ENCODE results near the gene AGBL4.

DNA sequence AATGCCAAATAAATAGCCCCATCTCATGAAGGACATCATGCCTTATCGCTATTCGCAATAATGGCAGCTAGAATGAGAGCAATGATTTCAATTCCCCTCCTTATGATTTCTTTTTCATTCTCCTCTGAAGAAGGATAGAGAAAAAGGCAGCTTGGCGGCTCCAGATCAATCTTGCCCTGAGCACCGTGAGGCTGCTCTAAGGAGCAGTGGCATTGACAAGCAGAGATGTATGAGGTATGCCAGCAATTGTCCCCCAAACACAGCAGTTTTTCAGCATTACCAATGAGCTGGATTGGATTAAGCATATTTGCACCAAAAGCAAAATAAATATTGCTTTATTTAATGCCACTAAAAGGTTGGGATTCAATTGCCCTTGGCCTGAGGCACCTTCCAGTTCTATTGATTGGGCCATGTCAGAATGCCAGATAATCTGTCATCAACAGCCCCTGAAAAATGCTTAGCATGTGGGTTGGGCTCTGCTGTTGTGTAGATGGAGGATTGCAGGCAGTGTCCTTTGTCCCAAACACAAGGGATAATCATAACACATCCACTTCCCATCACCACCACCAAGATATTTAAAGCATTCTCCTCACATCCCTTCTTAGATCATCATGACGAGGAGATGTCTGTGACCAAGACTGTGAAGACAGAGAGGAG, 1382.8 kb downstream of the AGBL4 start:
- no peak for TF ChIP-seq GATA2 (IDR thresholded peaks at IDR 0.05; ENCODE audit: low read depth, low read length)
- TF ChIP-seq GATA3 (IDR thresholded peaks at IDR 0.05; ENCODE audit: low read depth, low read length): no peak

Data from SH-SY5Y (cell line).